ENCODE data around the gene TMC7.

Gene TMC7

GRCh38 chr16:19088341-19088916, 104.7 kb downstream of the TMC7 start:
- no peak for DNase-seq (ENCODE audit: low read depth in 2 of 3, low spot score in 1 of 3)

GRCh38 chr16:19089410-19089955, 105.7 kb downstream of the TMC7 start:
- DNase-seq (ENCODE audit: low read depth in 2 of 3, low spot score in 1 of 3) = no peak

- no peak for DNase-seq (ENCODE audit: low read depth in 2 of 3, low spot score in 1 of 3)
Observed at GRCh38 chr16:19090916-19091315, 107.2 kb downstream of the TMC7 start.

- no peak for DNase-seq (ENCODE audit: low read depth in 2 of 3, low spot score in 1 of 3)
Observed at GRCh38 chr16:19092653-19093410, 109.1 kb downstream of the TMC7 start.

- DNase-seq (ENCODE audit: low read depth in 2 of 3, low spot score in 1 of 3) = no peak
Observed at GRCh38 chr16:19093631-19094541, 110.2 kb downstream of the TMC7 start.

GRCh38 chr16:19094542-19095365, 111.0 kb downstream of the TMC7 start:
- no peak for DNase-seq (ENCODE audit: low read depth in 2 of 3, low spot score in 1 of 3)

GRCh38 chr16:19095654-19096053, 111.9 kb downstream of the TMC7 start:
- no peak for DNase-seq (ENCODE audit: low read depth in 2 of 3, low spot score in 1 of 3)

- DNase-seq (ENCODE audit: low read depth in 2 of 3, low spot score in 1 of 3) = no peak
Observed at GRCh38 chr16:19098173-19098572, 114.4 kb downstream of the TMC7 start.

- DNase-seq (ENCODE audit: low read depth in 2 of 3, low spot score in 1 of 3) = no peak
Observed at GRCh38 chr16:19102187-19102872, 118.6 kb downstream of the TMC7 start.

- DNase-seq (ENCODE audit: low read depth in 2 of 3, low spot score in 1 of 3) = no peak
Observed at GRCh38 chr16:19104607-19105006, 120.9 kb downstream of the TMC7 start.

GRCh38 chr16:19105131-19105530, 121.4 kb downstream of the TMC7 start:
- no peak for DNase-seq (ENCODE audit: low read depth in 2 of 3, low spot score in 1 of 3)

GRCh38 chr16:19105891-19106624, 122.3 kb downstream of the TMC7 start:
- no peak for DNase-seq (ENCODE audit: low read depth in 2 of 3, low spot score in 1 of 3)

GRCh38 chr16:19106625-19107020, 122.9 kb downstream of the TMC7 start:
- no peak for DNase-seq (ENCODE audit: low read depth in 2 of 3, low spot score in 1 of 3)

GRCh38 chr16:19108409-19109287, 124.9 kb downstream of the TMC7 start:
- no peak for DNase-seq (ENCODE audit: low read depth in 2 of 3, low spot score in 1 of 3)

- DNase-seq (ENCODE audit: low read depth in 2 of 3, low spot score in 1 of 3) = no peak
Observed at GRCh38 chr16:19109288-19109664, 125.5 kb downstream of the TMC7 start.

- no peak for DNase-seq (ENCODE audit: low read depth in 2 of 3, low spot score in 1 of 3)
Observed at GRCh38 chr16:19110537-19111360, 127.0 kb downstream of the TMC7 start.

- no peak for DNase-seq (ENCODE audit: low read depth in 2 of 3, low spot score in 1 of 3)
Observed at GRCh38 chr16:19112099-19112407, 128.3 kb downstream of the TMC7 start.
